D721Med (cell line): ENCODE measurements around the gene LPAR6.

ENCODE experiments used
- DNase-seq: peaks from one replicate; pipeline ENCODE4 v3.0.0; 2011; ENCODE audit warnings: low spot score; ENCODE audit not compliant: insufficient read length
- FAIRE-seq: peaks from 2 replicates; lab custom pipeline; 2011; peaks lifted over from hg19 to GRCh38; lab: Jason Lieb, UNC
- CTCF ChIP-seq: IDR thresholded peaks from 2 replicates; pipeline ENCODE4 v1.5.1; 2012; ENCODE audit warnings: mild to moderate bottlenecking, control low read depth; ENCODE audit not compliant: insufficient read depth; ENCODE audit errors: missing control alignments

Gene LPAR6

GRCh38 chr13:48414501-48414900 is 1.6 kb upstream of the LPAR6 start:
- TF ChIP-seq CTCF, result no peak
- DNase-seq (no peak), FAIRE-seq (no peak)

- no peak for TF ChIP-seq CTCF
- DNase-seq, result no peak
- no peak for FAIRE-seq
Measured at GRCh38 chr13:48411841-48412531, 927 bp downstream of the LPAR6 start.

DNA sequence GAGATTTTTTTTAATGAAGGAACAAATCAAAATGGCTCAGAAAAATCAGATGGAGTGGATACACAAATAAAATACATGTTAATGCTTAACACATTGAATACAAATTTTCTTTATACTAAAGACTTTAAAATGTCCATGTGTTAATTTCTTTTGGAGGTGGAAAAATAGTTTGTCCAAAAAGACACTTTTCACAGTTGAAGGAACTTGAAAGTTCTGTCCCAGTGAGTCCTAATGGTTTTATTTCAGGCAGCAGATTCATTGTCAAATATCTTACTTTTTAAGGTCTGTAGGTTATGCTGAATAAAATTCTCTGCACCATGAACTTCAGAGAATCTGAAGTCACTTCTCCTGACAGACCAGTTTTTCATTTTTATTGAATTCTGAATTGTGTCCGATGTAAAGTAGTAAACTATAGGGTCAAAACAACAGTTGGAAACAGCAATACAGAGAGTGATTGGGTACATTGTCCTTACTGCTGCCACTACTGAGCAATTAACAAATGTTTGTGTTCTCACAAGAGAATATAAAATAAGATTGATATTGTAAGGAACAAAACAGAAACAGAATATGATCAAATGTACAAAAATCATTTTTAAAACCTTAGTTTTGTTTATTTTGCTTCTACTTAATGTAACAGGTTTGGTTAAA is 1.6 kb downstream of the LPAR6 start:
- TF ChIP-seq CTCF, result no peak
- DNase-seq, result no peak
- FAIRE-seq, result no peak

- peak; percentile 77 for FAIRE-seq
- TF ChIP-seq CTCF, result no peak
Measured at GRCh38 chr13:48410199-48410598, 2.7 kb downstream of the LPAR6 start.

DNA sequence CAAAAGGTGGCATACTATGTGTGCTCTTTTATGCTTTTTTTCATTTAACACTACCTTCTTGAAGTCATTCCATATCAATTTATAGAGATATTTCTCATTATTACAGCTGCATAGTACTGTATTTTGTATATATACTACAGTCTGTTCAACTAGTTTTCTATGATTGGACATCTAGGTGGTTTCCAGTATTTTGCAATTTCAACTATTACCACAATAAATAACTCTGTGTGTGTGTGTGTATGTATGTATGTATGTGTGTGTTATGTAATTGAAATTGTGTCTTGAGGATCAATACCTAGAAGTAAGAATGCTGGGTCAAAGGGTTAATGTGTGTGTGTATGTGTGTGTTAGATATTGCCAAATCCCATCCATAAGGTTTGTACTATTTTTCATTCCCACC is 7.0 kb downstream of the LPAR6 start:
- FAIRE-seq, result no peak
- no peak for DNase-seq
- TF ChIP-seq CTCF, result no peak

More at GRCh38 chr13:48410199-48410598, 2.7 kb downstream of the LPAR6 start:
- DNase-seq, result no peak

DNA sequence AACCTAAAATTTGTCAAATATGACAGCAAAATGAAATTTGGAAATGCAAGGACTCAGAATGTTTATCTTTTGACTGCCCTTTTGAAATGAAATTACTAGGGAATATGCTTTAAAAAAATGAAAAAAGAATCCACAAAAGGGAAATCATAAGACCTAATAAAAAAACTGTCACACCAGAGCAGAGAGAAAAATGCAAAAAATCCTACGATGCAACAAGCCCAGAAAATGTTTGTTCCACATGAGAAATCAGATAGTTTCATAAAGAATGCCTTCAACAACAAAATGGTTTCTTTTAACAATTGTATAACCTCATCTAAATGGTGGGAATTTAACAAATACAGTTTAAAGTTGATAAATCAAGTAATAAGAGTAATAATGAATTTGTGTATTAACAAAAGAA is 8.0 kb downstream of the LPAR6 start:
- no peak for FAIRE-seq
- no peak for TF ChIP-seq CTCF
- DNase-seq, result no peak

DNA sequence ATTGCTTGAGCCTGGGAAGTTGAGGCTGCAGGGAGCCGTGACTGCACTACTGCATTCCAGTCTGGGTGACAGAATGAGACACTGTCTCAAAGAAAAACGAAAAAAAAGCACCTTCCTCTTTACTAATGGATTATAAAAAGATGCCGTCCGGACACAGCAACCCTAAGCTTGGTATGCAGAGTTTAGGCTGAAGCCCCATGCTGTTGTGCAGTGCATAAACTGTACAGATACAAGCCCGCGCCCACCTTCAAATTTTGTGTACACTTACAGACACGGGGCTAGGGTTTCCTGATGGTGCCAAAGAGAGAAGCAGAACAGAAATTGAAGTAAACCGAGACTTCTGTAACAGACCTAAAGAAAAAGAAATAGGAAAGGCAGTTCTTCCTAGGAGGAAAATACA is 9.0 kb downstream of the LPAR6 start:
- DNase-seq (no peak), FAIRE-seq (no peak)
- TF ChIP-seq CTCF, result no peak
